Fibroblast of lung (primary cell): ENCODE measurements around the gene CPM. TPM values are rescaled to one million over a fixed set of nuclear protein-coding genes. Genes with fewer than 3 reads are reported as not detected.

ENCODE experiments used
- DNase-seq, 2 donors: peaks; one replicate each; pipeline versions ENCODE4 v3.0.0 to v3.0.0-alpha.2; 2010; ENCODE audit warnings: low read depth in 2 of 2
- H2AFZ ChIP-seq: 2 replicates; pipeline ENCODE4 v1.5.1; 2012; ENCODE audit warnings: low read length, control low read depth, inconsistent platforms
- H3K27ac ChIP-seq: 2 replicates; pipeline ENCODE4 v1.5.1; 2011; ENCODE audit warnings: low read length, control low read depth; ENCODE audit not compliant: insufficient read depth
- H3K27me3 ChIP-seq: 2 replicates; pipeline ENCODE4 v1.5.1; 2011; ENCODE audit warnings: mild to moderate bottlenecking, low read length; ENCODE audit not compliant: control insufficient read depth, insufficient read depth
- H3K36me3 ChIP-seq: 2 replicates; pipeline ENCODE4 v1.5.1; 2011; ENCODE audit warnings: low read length; ENCODE audit not compliant: control insufficient read depth, insufficient read depth
- H3K4me1 ChIP-seq: 2 replicates; pipeline ENCODE4 v1.5.1; 2011; ENCODE audit warnings: low read length; ENCODE audit not compliant: control insufficient read depth, insufficient read depth; ENCODE audit errors: extremely low read depth
- H3K4me2 ChIP-seq: 2 replicates; pipeline ENCODE4 v1.5.1; 2011; ENCODE audit warnings: low read length, control low read depth; ENCODE audit not compliant: insufficient read depth; ENCODE audit errors: extremely low read depth
- H3K4me3 ChIP-seq, 4 experiments: fragments of 200-600 bp in 1 of 4; sonication (generic) in 1 of 4; replicated peaks in 1 of 4; 2 replicates each; pipeline ENCODE4 v1.5.1; 2011 to 2016; ENCODE audit warnings: low read length in 4 of 4, low read depth in 3 of 4, mild to moderate bottlenecking in 3 of 4, control low read depth in 2 of 4, inconsistent platforms in 1 of 4, mixed read lengths in 1 of 4; ENCODE audit not compliant: insufficient read depth in 1 of 4; ENCODE audit errors: control extremely low read depth in 1 of 4
- H3K79me2 ChIP-seq: 2 replicates; pipeline ENCODE4 v1.5.1; 2012; ENCODE audit warnings: mild to moderate bottlenecking, low read length, inconsistent platforms; ENCODE audit not compliant: control insufficient read depth, insufficient read depth
- H3K9ac ChIP-seq: 2 replicates; pipeline ENCODE4 v1.5.1; 2011; ENCODE audit warnings: mild to moderate bottlenecking, low read length, control low read depth; ENCODE audit not compliant: insufficient read depth
- H3K9me3 ChIP-seq: 2 replicates; pipeline ENCODE4 v1.5.1; 2012; ENCODE audit warnings: low read depth, low read length; ENCODE audit not compliant: control insufficient read depth, insufficient read depth
- H4K20me1 ChIP-seq: 2 replicates; pipeline ENCODE4 v1.5.1; 2011; ENCODE audit warnings: low read length; ENCODE audit not compliant: control insufficient read depth, insufficient read depth; ENCODE audit errors: extremely low read depth
- EZH2 ChIP-seq: IDR thresholded peaks from 2 replicates; pipeline ENCODE4 v1.5.1; 2012; ENCODE audit warnings: low read length, control low read depth, mild to moderate bottlenecking; ENCODE audit errors: missing control alignments
- polyA minus RNA-seq: library from RNA; depleted of rRNA, polyadenylated mRNA; stranded (reverse); fragments of >200 nt; gene quantifications from 2 replicates; pipeline ENCODE4 v1.2.3, GENCODE V29; 2011; ENCODE audit warnings: low replicate concordance
- polyA plus RNA-seq, 2 donors: library from polyadenylated mRNA; depleted of rRNA in 1 of 2; stranded (reverse) in 1 of 2; unstranded in 1 of 2; fragments of >200 nt; gene quantifications; 2 replicates each; pipeline ENCODE4 v1.2.1, GENCODE V29; 2011 to 2012; ENCODE audit warnings: missing spikeins in 1 of 2
- total RNA-seq: library from RNA; depleted of rRNA; stranded (reverse); fragments of >200 nt; gene quantifications from 2 replicates; pipeline ENCODE4 v1.2.1, GENCODE V29; 2014
- TF ChIP-seq, protein P1 (sequence below), 2 donors: IDR thresholded peaks in 1 of 2; conservative IDR thresholded peaks in 1 of 2; 1 replicate in 1 of 2; 2 replicates in 1 of 2; pipeline ENCODE4 v1.5.1; 2011 to 2012; ENCODE audit warnings: low read length in 2 of 2, control low read depth in 1 of 2, inconsistent platforms in 1 of 2, low read depth in 1 of 2, mild to moderate bottlenecking in 1 of 2

Gene CPM
- total RNA-seq (23.5 and 29.8 TPM in 2 replicates), polyA plus RNA-seq (5.3 and 19.4 TPM in 2 replicates), polyA minus RNA-seq (2.8 and 10.0 TPM in 2 replicates)
- polyA plus RNA-seq (2012) = 2.6 and 11.4 TPM in 2 replicates

- H3K79me2 ChIP-seq = no peaks in the 10 kb centered on the region
- peak; percentile 24 to 54 for DNase-seq
- peak within 1 kb of the TSS; percentile 20 for H3K9ac ChIP-seq
- H3K4me2 ChIP-seq = peak within 1 kb of the TSS; percentile 53
- peak within 1 kb of the TSS; percentile 5 for H3K27ac ChIP-seq
- no peaks in the 10 kb centered on the region for H3K9me3 ChIP-seq
- no peaks in the 10 kb centered on the region for H3K27me3 ChIP-seq
- H4K20me1 ChIP-seq = no peaks in the 10 kb centered on the region
- peak within 1 kb of the TSS; percentile 59 to 67 (median 63) for H3K4me3 ChIP-seq
- no peaks in the 10 kb centered on the region for H3K36me3 ChIP-seq
- H3K4me1 ChIP-seq = peaks cover 3% of the 10 kb centered on the region
- no peak for TF ChIP-seq EZH2
- TF ChIP-seq, protein P1, sequence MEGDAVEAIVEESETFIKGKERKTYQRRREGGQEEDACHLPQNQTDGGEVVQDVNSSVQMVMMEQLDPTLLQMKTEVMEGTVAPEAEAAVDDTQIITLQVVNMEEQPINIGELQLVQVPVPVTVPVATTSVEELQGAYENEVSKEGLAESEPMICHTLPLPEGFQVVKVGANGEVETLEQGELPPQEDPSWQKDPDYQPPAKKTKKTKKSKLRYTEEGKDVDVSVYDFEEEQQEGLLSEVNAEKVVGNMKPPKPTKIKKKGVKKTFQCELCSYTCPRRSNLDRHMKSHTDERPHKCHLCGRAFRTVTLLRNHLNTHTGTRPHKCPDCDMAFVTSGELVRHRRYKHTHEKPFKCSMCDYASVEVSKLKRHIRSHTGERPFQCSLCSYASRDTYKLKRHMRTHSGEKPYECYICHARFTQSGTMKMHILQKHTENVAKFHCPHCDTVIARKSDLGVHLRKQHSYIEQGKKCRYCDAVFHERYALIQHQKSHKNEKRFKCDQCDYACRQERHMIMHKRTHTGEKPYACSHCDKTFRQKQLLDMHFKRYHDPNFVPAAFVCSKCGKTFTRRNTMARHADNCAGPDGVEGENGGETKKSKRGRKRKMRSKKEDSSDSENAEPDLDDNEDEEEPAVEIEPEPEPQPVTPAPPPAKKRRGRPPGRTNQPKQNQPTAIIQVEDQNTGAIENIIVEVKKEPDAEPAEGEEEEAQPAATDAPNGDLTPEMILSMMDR (conservative IDR thresholded peaks at IDR 0.05 in 1 of 2, IDR thresholded peaks at IDR 0.05 in 1 of 2; ENCODE audit: low read depth in 1 of 2, low read length in 2 of 2) = no peak
- H2AFZ ChIP-seq = peak within 1 kb of the TSS; percentile 84
These were observed at the start of gene CPM for GRCh38 chr12:68932961-68933893. TSS of gene CPM (minus strand) at chr12:68933171. CDS start at chr12:68932837, 334 bp downstream.

GRCh38 chr12:68981516-68981915 lies 48.5 kb upstream of the CPM start:
- no peak overlapping the region for H2AFZ ChIP-seq
- no peak overlapping the region for H3K4me3 ChIP-seq
- H3K9ac ChIP-seq = no peak overlapping the region
- no peaks in the 10 kb centered on the region for H3K79me2 ChIP-seq
- DNase-seq = peak in 1 of 2 donors; percentile 60
- no peaks in the 10 kb centered on the region for H3K27me3 ChIP-seq
- H3K9me3 ChIP-seq = no peaks in the 10 kb centered on the region
- H3K36me3 ChIP-seq = no peaks in the 10 kb centered on the region
- H3K27ac ChIP-seq = no peak overlapping the region
- TF ChIP-seq EZH2 = no peak
- TF ChIP-seq, protein P1 (conservative IDR thresholded peaks at IDR 0.05 in 1 of 2, IDR thresholded peaks at IDR 0.05 in 1 of 2; ENCODE audit: low read depth in 1 of 2, low read length in 2 of 2) = no peak
- no peaks in the 10 kb centered on the region for H3K4me1 ChIP-seq
- H3K4me2 ChIP-seq = no peak overlapping the region
- no peaks in the 10 kb centered on the region for H4K20me1 ChIP-seq

DNA sequence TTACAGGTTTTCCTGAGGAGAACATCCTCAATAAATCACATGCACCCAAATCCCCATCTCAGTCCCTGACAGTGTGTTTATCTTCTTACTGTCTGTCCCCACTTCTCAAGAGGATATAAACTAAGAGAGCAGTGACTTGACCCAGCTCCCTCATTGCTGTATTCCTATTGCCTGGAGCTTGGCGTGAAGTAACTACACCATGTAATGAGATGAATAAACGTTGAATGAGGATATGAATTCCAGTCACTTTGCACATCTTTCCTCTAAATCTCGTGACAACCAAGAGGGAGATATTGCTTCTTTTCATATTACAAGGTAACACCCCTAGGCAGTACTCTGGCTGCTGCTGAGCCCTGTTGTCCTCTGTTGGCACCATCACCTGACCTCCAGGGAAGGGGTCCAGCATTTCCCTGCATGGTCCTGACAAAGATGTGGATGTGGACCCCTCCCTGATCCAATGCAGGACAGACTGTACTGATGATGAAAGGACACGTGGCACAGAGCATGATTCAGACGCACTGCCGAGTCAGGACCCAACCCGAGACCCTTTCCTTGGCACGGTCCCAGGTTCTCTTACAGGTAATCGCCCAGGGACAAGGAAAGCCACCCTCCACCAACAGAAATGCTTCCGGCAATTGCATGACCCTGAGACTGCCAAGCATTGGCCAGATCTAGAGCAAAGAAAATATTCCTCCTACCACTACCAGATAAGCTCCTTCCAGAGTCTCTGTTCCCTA lies 47.7 kb upstream of the CPM start:
- H3K27ac ChIP-seq = no peak overlapping the region
- H3K79me2 ChIP-seq = no peaks in the 10 kb centered on the region
- H4K20me1 ChIP-seq = no peaks in the 10 kb centered on the region
- H3K27me3 ChIP-seq = no peaks in the 10 kb centered on the region
- TF ChIP-seq, protein P1 (conservative IDR thresholded peaks at IDR 0.05 in 1 of 2, IDR thresholded peaks at IDR 0.05 in 1 of 2; ENCODE audit: low read depth in 1 of 2, low read length in 2 of 2) = no peak
- TF ChIP-seq EZH2 = no peak
- DNase-seq = no peak
- no peaks in the 10 kb centered on the region for H3K9me3 ChIP-seq
- H3K4me2 ChIP-seq = no peak overlapping the region
- no peak overlapping the region for H3K4me3 ChIP-seq
- no peak overlapping the region for H3K9ac ChIP-seq
- no peak overlapping the region for H2AFZ ChIP-seq
- no peaks in the 10 kb centered on the region for H3K36me3 ChIP-seq
- no peaks in the 10 kb centered on the region for H3K4me1 ChIP-seq
